Measurements from ENCODE around the gene DMBX1.

Gene DMBX1

GRCh38 chr1:46492871-46493270, 3.2 kb downstream of the DMBX1 start:
- no peak for DNase-seq

GRCh38 chr1:46493316-46494032, 3.8 kb downstream of the DMBX1 start:
- H3K4me3 ChIP-seq (ENCODE audit: low read depth, low read length) = no peak overlapping the region
- no peak for DNase-seq
- no peak for TF ChIP-seq CTCF (IDR thresholded peaks at IDR 0.05; ENCODE audit: low read depth, low read length)
- peaks cover 42% of the 10 kb centered on the region for H3K27me3 ChIP-seq
- H3K9me3 ChIP-seq = no peaks in the 10 kb centered on the region
- no peaks in the 10 kb centered on the region for H3K36me3 ChIP-seq
- H3K4me1 ChIP-seq = no peaks in the 10 kb centered on the region

More at GRCh38 chr1:46492871-46493270, 3.2 kb downstream of the DMBX1 start:
- Histone ChIP-seq H3K4me3 (ENCODE audit: low read depth, low read length) (no peak overlapping the region), H3K27me3 (peaks cover 45% of the 10 kb centered on the region), H3K9me3 (no peaks in the 10 kb centered on the region), H3K36me3 (no peaks in the 10 kb centered on the region), H3K4me1 (no peaks in the 10 kb centered on the region)
- TF ChIP-seq CTCF (IDR thresholded peaks at IDR 0.05; ENCODE audit: low read depth, low read length) = no peak

- no peaks in the 10 kb centered on the region for H3K4me1 ChIP-seq
- H3K4me3 ChIP-seq (ENCODE audit: low read depth, low read length) = no peak overlapping the region
- peaks cover 28% of the 10 kb centered on the region for H3K27me3 ChIP-seq
- no peaks in the 10 kb centered on the region for H3K9me3 ChIP-seq
- H3K36me3 ChIP-seq = no peaks in the 10 kb centered on the region
- no peak for TF ChIP-seq CTCF (IDR thresholded peaks at IDR 0.05; ENCODE audit: low read depth, low read length)
- no peak for DNase-seq
Measured at GRCh38 chr1:46494910-46495309, 5.3 kb downstream of the DMBX1 start.

GRCh38 chr1:46495778-46496177, 6.1 kb downstream of the DMBX1 start:
- DNase-seq = no peak
- H3K4me1 ChIP-seq = no peaks in the 10 kb centered on the region
- H3K4me3 ChIP-seq (ENCODE audit: low read depth, low read length) = no peak overlapping the region
- no peak for TF ChIP-seq CTCF (IDR thresholded peaks at IDR 0.05; ENCODE audit: low read depth, low read length)
- no peaks in the 10 kb centered on the region for H3K36me3 ChIP-seq
- peaks cover 19% of the 10 kb centered on the region for H3K27me3 ChIP-seq
- H3K9me3 ChIP-seq = no peaks in the 10 kb centered on the region

- Histone ChIP-seq H3K36me3 (no peaks in the 10 kb centered on the region), H3K4me1 (no peaks in the 10 kb centered on the region), H3K4me3 (ENCODE audit: low read depth, low read length) (no peak overlapping the region), H3K9me3 (no peaks in the 10 kb centered on the region), H3K27me3 (peaks cover 12% of the 10 kb centered on the region)
- no peak for DNase-seq
- TF ChIP-seq CTCF (IDR thresholded peaks at IDR 0.05; ENCODE audit: low read depth, low read length) = no peak
Measured at GRCh38 chr1:46496505-46496904, 6.9 kb downstream of the DMBX1 start.

- Histone ChIP-seq H3K9me3 (no peaks in the 10 kb centered on the region), H3K4me1 (no peaks in the 10 kb centered on the region), H3K27me3 (peaks cover 7% of the 10 kb centered on the region), H3K4me3 (ENCODE audit: low read depth, low read length) (no peak overlapping the region), H3K36me3 (no peaks in the 10 kb centered on the region)
- no peak for DNase-seq
- no peak for TF ChIP-seq CTCF (IDR thresholded peaks at IDR 0.05; ENCODE audit: low read depth, low read length)
Measured at GRCh38 chr1:46497020-46497419, 7.4 kb downstream of the DMBX1 start.
